ENCODE results near the gene TICRR. TPM values are rescaled to one million over a fixed set of nuclear protein-coding genes. Genes with fewer than 3 reads are reported as not detected.

The TICRR gene
- total RNA-seq, 1 donor from 2014 or later, result 1.2 TPM

DNA sequence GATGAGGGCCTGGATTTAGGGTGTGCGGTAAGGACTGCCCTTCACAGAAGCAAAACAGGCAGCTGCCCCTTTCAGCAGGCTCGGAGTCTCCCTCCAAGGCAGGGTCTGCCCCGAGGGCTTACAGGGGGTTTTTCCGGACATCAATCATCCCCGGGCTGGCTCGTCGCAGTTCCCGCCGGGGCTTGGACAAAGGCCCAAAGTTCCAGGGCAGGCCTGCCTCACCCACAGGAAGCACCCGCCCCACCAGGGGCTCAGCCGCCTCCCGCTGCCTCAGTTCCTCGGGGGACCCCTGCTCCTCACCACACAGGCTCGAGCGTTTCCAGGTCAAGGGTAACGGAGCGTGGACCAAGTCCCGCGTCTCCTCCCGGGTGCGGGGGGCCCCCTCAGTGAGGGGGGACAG is 53.0 kb downstream of the TICRR start:
- FAIRE-seq (no peak), DNase-seq (ENCODE audit: low spot score in 2 of 2) (peak in 1 of 2 donors; percentile 5)

DNA sequence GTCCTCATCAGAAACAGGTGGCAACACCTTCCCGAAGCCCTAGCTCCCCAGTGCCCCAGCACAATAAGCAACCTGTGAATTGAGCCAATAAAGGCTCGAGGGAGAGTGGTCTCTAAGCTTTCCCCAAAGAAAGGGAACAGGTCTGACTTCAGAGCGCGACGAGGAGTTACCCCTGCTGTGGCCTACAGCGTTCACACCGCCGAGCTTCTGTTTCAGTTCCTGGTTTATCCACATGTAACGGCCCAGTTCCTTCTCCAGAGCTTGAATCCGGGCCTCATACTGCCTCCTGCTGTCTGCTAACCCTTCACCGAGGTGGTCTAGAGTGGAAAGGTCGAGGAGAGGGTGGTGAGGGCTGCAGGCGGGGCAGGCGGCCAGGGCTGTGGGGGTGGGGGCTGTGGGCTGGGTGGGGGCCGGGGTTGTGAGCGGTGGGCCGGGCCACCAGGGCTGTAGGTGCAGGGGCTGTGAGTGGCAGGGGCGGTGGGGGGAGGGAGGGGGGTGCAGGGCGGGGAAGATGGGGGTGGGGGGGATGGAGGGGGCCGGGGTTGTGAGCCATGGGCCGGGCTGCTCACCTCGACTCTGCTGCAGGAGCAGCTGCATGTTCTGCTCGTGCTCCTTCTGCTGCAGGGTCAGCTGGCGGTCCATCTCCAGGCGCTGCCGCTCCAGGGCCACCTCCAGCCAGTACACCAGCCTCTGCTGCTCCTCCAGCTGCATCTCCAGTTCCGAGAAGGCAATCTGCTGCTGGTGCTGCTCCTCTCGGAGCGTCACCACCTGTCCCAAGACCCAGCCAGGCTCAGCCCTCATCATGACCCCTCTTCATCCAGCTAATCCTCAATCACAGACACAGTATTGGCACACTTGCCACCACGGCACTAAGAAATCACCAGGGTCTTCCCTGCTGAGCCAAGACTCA is 53.8 kb downstream of the TICRR start:
- FAIRE-seq, result no peak
- DNase-seq (ENCODE audit: low spot score in 2 of 2), result peak; percentile 14 to 24

GRCh38 chr15:89629829-89630228 is 54.6 kb downstream of the TICRR start:
- no peak for DNase-seq (ENCODE audit: low spot score in 2 of 2)
- no peak for FAIRE-seq

DNA sequence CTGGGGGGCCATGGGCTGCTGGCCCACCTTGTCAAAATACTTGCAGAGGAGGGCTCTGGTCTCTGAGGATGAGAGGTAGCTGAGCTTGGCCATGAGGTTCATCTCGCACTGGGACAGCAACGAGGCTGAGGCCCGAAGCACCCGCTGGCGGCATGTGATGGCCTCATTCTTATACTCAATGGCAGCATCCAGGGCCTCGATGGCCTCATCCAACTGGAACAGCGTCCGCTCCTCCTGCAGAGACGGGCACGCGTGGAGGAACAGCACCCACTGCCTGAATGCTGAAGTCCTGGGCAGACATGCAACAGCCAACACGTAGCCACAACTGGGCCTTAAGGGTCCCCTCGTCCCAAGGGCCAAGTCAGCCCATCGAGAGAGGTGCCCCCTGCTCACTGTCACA is 55.0 kb downstream of the TICRR start:
- no peak for FAIRE-seq
- no peak for DNase-seq (ENCODE audit: low spot score in 2 of 2)

DNA sequence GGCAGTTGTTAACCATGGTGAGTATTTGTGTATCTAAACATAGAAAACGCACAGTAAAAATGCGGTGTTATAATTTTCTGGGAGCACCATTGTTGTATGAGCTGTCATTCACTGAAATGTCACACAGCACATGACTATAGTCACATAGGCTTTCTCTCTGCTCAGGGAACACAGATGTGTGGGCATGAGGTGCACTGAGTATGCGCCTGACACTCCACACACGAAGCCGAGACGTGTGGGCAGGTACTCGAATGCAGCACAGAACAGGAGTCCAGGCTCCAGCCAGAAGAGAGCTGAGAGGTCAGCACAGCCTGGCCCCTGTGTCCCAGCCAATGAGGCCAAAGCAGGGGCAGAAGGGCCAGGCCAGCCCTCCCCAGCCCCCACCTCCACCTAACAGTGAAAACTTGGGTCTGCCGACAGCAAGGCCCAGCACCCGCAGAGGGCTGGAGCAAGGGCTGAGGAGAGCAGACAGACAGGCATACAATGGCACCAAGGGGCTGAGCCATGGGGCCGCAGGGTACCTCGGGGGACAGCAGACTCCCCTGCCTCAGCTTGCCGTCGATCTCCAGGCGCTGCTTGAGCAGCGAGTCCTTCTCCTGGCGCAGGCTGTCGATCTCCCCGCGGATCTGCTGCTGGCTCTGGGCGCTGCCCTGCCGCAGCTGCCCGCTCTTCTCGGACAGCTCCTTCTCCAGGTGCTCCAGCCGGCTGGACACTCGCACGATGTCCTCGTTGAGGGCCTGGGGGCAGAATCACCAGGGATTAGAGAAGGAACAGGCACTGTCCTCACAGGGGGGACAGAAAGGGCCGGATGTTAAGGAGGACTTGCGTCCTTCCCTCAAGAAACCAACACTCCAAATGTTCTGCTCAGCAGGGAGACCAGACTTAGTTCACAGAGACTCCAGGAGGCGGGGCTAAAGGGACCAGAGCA is 56.0 kb downstream of the TICRR start:
- FAIRE-seq (no peak), DNase-seq (ENCODE audit: low spot score in 2 of 2) (peak in 1 of 2 donors; percentile 24)

DNA sequence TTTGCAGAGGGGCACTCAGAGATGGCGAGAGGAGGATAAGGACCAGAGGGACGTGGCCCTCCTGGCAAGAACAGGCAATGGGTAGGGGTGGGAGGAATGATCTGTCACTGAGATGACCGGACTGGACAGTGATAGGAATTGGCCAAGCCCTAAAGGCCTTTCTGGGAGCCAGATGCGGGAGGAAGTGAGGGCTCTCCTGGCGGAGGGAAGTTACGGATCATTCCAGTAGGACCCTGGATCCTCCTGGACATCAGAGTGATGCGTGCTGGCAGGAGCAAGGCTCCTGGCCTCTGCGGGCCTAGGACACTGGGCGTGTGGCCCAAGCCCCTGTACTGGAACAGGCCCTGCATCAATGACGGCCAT is 56.6 kb downstream of the TICRR start:
- peak in 1 of 2 donors; percentile 8 for DNase-seq (ENCODE audit: low spot score in 2 of 2)
- no peak for FAIRE-seq

DNA sequence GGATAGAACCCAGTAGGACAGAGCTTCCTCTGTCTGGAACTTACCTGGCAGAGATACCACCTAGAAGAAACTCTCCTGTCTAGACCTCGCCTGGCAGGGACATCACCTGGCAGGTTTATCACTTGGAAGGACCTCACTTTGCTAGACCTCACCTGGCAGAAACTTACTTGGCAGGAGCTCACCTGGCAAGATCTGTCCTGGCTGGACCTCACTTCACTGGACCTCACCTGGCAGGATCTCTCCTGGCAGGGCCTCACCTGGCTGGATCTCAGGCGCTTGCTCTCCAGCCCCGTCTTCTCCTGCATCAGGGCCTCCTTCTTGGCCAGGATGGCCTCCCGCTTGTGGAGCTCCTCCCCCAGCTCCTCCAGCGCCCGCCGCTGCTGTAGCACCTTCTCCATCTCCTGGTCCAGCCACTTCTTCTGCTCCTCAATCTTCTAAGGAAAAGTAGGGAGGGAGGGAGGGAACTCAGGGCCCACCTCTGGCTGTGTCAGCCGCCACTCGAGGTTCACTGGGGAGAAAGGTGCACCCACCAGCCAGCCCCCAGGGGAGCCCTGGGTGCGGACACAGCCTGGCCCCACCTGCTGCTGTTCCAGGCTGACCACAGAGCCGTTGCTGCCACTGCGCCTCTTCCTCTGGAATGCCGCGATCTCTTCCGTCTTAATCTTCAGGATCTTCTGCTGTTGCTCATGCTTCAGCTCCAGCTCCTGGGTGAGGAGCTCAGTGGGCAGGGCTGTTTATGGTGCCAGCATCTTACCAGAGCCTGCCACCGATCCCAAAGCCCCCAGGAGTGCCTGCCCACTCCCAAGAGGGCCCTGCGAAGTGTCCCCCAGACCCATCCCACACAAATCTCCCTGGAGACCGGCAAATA is 57.5 kb downstream of the TICRR start:
- DNase-seq (ENCODE audit: low spot score in 2 of 2), result peak in 1 of 2 donors; percentile 2
- no peak for FAIRE-seq

GRCh38 chr15:89633585-89633984 is 58.3 kb downstream of the TICRR start:
- DNase-seq (ENCODE audit: low spot score in 2 of 2) (peak in 1 of 2 donors; percentile 3), FAIRE-seq (no peak)

DNA sequence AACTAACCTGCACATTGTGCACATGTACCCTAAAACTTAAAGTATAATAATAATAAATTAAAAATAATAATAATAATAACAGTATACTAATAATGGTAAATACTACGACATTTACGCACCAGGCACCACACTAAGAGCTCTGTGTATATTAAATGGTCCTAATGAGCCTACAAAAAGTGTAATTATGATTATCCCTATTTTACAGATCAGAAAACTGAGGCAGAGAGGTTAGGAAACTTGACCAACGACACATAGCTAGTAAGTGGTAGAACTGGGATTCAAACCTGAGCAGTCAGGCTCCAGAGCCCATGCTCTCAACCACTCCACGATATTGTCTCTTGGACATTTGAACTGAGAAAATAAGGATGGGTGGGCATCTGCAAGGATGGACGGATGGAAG is 65.0 kb downstream of the TICRR start:
- no peak for DNase-seq (ENCODE audit: low spot score in 2 of 2)
- FAIRE-seq, result no peak

DNA sequence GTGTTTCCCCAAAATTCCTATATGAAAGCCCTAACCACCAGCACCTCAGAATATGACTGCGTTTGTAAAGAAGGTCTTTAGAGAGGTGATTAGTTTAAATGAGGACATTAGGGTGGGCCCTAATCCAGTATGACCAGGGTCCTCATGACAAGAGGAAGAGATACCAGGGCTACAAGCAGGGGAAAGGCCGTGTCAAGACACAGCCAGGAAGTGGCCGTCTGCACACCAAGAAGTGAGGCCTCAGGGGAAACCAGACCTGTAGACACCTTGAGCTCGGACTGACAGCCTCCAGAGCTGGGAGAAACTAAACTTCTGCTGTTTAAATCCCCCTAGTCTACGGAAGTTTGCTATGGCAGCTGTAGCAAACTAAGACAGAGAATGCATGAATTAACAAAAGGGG is 65.8 kb downstream of the TICRR start:
- FAIRE-seq, result no peak
- no peak for DNase-seq (ENCODE audit: low spot score in 2 of 2)

DNA sequence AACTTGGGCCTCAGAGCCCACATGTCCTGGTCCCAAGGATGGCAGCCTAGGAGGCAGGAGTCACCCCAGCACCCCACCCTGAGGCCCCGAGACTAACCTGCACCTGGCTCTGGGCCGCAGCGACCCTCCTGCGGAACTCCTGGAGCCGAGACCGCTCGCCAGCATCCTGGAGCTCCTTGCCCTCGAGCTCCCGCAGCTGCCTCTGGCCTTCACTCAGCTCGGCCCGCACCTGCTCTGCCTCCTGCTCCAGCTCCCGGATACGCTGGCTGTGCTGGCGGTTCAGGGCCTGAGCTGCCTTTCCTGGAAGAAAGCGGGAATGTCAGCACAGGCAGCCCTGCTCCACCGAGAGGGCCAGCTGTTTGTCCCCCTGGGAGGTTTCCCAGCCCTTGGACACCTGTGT is 66.8 kb downstream of the TICRR start:
- FAIRE-seq, result no peak

GRCh38 chr15:89645680-89646079 is 70.4 kb downstream of the TICRR start:
- no peak for DNase-seq (ENCODE audit: low spot score in 2 of 2)
- no peak for FAIRE-seq

More for the DNA sequence above, 66.8 kb downstream of the TICRR start:
- no peak for DNase-seq (ENCODE audit: low spot score in 2 of 2)

- DNase-seq (ENCODE audit: low spot score in 2 of 2), result no peak
- FAIRE-seq, result no peak
These were observed 71.3 kb downstream of the TICRR start for GRCh38 chr15:89646416-89647141.

DNA sequence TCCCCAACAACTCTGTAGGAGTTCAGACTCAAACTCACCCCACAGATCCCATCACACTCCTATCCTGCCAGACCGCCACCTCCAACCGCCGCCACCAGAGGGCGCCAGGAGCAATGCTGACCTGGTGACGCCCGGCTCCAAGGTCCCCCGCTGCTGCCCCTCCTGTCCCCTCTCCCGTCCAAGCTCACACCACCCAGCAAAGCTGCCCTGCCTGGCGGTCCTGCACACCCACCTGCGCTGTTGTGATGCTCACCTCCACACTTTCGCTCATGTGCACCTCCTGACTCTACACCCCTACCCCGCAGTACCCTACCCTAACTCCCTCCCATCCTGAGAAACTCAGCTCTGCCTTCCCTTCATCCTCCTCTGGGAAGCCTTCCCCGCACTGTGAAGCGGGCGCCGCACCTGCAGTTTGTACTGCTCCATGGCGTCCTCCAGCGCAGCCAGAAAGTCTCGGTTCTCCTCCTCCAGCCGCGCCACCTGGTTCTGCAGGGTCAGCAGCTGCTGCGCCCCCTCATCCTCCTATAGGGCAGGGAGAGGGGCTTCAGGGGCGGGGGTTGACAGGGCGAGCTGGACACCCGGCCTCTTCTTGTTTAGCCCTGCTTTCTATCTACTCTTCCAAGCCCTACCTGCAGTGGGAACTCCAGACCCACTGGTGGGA is 72.1 kb downstream of the TICRR start:
- FAIRE-seq, result no peak
- DNase-seq (ENCODE audit: low spot score in 2 of 2), result peak; percentile 59 to 75

DNA sequence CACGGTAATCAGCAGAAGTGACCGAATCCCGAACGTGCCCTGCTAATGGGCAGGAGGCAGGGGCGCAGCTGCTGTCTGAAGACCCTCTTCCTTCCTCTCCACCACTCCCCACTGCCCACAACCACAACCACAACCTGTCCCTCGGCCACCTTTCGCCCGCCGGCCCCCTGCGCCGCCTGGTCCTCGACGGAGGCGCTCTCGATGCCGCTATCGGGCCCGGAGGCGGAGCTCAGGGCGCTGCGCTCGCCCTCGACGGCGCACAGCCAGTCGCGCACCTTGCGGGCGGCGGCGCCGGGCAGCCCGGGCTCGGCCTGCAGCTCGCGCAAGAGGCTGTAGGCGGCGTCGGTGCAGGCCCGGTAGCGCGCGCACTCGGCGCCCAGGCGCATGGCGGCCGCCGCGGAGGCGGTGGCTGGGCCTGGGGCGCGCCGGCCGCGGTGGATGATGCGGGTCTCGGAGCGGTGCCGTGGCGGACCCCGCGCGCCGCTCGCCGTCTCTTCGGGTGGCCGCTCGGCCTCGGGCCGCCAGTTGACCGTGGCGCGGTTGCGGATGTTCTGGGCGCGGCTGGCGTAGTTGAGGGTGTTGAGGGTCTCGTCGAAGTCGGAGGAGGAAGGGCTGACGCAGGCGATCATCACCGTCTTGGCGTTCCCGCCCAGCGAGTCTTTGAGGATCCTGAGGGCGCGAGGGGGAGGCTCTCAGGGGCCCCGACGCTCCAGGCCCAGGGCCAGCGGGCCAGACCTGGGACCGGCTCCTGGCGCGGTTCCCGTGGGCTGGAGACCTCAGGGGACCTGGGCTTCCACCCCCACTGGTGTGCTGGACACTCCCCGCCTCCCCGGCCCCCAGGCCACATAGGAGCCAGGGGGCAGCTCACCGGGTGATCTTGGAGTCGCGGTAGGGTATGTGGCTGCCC is 73.1 kb downstream of the TICRR start:
- FAIRE-seq (no peak), DNase-seq (ENCODE audit: low spot score in 2 of 2) (no peak)

GRCh38 chr15:89649013-89649625 is 73.8 kb downstream of the TICRR start:
- DNase-seq (ENCODE audit: low spot score in 2 of 2) (no peak), FAIRE-seq (no peak)

- FAIRE-seq (no peak), DNase-seq (ENCODE audit: low spot score in 2 of 2) (no peak)
These were observed 74.4 kb downstream of the TICRR start for GRCh38 chr15:89649716-89650115.

DNA sequence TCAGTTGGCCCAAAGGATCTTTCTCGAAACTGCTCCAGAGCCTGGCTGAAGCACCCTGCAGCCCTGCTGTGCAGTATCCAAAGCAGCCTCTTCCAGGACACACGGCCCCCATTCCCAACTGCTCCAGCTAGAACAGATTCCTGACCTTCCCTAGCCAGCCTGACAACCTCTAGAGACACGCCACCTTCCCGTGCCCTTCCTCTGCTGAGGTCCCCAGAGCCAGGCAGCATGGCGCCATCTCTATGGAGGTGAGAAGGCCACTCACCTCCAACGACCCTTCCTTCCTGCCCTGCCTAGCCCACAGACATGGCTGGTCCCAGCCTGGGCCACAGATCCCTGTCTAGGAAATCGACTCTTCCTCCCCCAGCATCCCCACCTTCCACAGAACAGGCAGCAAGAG is 76.9 kb downstream of the TICRR start:
- FAIRE-seq (no peak), DNase-seq (ENCODE audit: low spot score in 2 of 2) (no peak)
